HuH-7 (cell line): ENCODE data around the gene POLR3B.
"Not testable (repeated sequence)": the region's sequence is repeated elsewhere in the genome, so short reads cannot be mapped to it uniquely, and the experiment has no call there.

Experiments
- DNase-seq: peaks from one replicate; pipeline ENCODE4 v3.0.0; 2011; ENCODE audit warnings: low spot score

The POLR3B gene

DNA sequence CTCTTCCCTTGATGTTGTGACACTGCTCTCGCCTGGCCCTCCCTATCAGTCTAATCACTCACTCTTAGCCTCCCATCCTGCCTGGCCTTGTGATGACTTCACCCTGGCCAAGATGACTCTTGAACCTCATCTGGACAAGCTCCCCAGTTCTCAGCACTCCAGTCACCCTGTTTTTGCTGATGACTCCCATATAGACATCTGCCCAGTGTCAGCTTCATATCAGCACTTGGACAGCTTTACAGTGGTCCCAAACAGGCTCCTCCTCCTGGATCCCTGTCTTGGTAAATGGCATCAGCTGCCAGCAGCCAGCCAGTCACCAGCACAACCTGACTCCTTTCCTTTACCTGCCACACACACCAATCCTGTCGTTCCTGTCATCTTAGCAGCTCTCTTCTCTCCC is 104.2 kb downstream of the POLR3B start:
- no peak for DNase-seq

DNA sequence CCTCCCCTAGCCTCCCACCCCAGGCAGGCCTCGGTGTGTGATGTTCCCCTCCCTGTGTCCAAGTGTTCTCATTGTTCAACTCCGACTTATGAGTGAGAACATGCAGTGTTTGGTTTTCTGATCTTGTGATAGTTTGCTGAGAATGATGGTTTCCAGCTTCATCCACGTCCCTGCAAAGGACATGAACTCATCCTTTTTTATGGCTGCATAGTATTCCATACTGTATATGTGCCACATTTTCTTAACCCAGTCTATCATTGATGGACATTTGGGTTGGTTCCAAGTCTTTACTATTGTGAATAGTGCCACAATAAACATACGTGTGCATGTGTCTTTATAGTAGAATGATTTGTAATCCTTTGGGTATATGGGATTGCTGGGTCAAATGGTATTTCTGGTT is 108.1 kb downstream of the POLR3B start:
- DNase-seq = not testable (repeated sequence)

- not testable (repeated sequence) for DNase-seq
These were observed 118.1 kb downstream of the POLR3B start for GRCh38 chr12:106475662-106476061.

DNA sequence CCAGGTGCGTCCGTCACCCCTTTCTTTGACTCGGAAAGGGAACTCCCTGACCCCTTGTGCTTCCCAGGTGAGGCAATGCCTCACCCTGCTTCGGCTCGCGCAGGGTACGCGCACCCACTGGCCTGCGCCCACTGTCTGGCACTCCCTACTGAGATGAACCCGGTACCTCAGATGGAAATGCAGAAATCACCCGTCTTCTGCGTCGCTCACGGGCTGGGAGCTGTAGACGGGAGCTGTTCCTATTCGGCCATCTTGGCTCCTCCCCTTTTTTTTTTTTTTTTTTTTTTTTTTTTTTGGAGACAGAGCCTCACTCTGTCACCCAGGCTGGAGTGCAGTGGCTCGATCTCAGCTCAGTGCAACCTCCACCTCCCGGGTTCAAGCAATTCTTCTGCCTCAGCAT is 120.1 kb downstream of the POLR3B start:
- not testable (repeated sequence) for DNase-seq

- DNase-seq = no peak
These were observed 122.7 kb downstream of the POLR3B start for GRCh38 chr12:106480251-106480650.

- DNase-seq = no peak
These were observed 123.7 kb downstream of the POLR3B start for GRCh38 chr12:106481246-106481645.

DNA sequence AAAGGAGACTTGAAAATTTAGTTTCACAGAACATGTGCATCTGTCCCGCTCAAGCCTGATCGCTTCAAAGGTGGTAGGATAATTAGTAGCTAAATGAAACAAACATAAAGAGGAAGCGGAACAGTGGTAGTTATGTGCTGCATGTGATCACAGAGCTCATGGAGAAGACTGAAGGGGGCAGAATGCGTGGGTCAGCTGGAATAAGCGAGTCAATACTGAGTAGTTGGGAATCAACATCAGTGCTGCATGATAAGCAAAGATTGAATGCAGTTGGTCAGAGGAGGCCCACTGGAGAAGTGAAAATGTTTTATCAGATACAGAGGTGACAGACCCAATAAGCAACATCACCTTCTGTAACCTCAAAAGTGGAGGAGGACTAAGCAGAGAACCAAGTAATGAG is 130.1 kb downstream of the POLR3B start:
- no peak for DNase-seq

GRCh38 chr12:106488884-106489283 is 131.3 kb downstream of the POLR3B start:
- no peak for DNase-seq

GRCh38 chr12:106490264-106490663 is 132.7 kb downstream of the POLR3B start:
- DNase-seq = no peak

GRCh38 chr12:106492857-106493256 is 135.3 kb downstream of the POLR3B start:
- DNase-seq = no peak

DNA sequence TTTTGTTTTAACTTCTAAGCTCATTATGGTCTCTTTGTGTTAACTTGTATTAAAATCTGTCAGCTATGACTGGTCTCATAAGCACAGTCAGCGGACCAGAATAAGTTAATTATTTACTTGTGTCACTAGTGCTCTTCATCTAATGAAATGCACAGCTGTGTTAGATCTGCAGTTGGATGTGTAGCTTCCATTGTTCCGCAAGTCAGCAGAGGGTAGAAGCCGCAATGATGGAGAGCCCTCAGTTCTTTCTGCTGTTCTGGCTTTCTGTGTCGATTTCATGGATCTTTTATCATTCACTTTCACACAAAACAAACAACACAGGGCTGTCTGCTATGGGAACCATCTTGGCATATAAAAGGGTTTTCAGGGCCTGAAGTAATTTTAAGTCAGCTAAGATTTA is 136.0 kb downstream of the POLR3B start:
- peak; percentile 60 for DNase-seq

GRCh38 chr12:106495354-106495965 is 137.9 kb downstream of the POLR3B start:
- DNase-seq = no peak

DNA sequence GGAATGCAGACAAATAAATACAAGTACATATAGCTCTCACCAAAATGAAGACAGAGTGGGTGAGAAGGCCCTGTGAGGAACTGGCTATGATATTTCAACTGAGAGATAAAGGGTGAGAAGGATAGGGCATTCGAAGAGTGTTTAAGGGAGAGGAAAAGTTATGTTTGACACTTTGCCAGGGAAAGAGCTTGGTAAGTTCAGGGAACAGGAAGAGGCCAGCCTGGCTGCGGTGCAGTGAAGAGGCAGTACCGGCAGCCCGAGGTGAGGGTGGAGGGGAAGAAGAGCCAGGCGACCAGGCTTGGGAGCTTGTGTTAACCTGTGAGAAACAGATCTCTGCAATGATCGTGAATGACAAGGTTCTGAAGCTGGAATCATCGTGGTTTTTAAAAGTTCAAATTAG is 140.5 kb downstream of the POLR3B start:
- DNase-seq = no peak

DNA sequence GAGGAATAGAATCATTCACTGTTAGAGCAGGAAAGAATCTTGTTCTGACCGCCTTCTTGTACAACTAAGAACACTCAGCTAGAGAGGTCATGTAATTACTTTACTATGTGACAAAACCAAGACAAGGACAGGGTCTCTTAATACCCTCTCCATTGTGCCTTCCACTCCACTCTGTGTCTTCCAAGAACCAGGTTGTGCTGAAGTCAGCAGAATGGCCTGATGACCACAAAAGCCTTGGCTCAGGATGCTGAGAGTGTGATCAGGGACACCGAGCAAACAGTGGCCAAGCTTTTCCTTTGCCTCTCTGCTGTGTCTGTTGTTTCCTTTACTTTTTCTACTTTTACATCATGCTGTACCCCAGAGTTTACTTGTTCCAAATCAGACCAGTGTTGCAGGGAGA is 142.1 kb downstream of the POLR3B start:
- DNase-seq = no peak

- no peak for DNase-seq
These were observed 149.1 kb downstream of the POLR3B start for GRCh38 chr12:106506691-106507090.

GRCh38 chr12:106508966-106509365 is 151.4 kb downstream of the POLR3B start:
- no peak for DNase-seq

DNA sequence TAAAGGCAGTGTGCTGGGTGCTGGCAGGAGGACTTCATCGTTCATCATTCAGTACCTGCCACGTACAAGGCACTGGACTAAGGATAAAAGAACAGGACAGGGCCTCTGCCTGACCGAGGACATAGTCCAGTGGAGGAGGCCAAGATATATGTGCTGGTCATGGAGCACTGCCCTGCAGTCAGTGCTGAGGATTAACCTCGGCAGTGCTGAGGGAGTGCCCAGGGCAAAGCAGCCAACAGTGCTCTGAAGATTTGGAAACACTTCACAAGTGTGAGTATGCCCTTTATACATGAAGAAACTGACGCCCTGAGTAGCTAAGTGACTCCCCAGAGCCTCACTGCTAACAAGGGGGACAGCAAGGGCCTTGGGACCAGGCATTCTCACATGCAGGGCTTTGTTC is 153.8 kb downstream of the POLR3B start:
- DNase-seq = no peak

DNA sequence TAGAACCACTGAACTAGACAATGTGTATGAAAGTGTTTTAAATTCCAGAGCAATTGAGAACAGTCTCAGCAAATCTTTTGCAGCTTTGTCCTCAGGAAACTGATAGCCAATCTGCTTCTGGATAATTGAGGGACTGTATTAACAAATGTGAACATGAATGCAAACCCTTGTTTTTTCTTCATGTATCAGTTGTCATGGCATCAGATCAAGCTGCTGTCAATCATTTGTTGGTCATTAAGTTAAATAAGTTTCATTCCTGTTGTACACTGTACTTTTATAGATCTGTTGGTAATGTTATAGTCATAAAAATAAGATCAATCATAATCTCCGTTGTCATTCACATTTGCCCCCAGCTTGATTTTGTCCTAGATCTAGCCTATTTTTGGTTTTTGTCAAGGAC is 159.8 kb downstream of the POLR3B start:
- no peak for DNase-seq

DNA sequence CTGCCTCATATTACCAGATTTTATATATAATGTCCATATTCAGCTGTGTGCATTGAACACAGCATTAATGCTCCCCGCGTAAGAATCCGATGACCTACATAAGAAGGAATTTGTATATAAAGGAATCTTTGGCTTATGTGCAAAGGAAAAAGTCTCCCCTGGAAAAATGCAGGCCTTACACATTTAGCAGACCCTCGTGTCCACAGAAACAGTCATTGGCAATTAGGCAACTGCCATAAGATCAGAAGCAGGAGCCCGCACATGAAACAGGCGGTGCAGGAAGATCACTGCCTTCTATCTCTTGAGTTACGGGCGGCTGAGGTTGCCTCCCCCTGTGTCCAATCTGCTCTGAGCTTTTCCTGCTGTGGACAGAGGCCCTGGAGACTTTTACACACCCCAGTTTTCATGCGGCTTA is 162.1 kb downstream of the POLR3B start:
- DNase-seq = no peak

- no peak for DNase-seq
These were observed 164.4 kb downstream of the POLR3B start for GRCh38 chr12:106521901-106522300.

- DNase-seq = no peak
These were observed 165.2 kb downstream of the POLR3B start for GRCh38 chr12:106522708-106523107.

- no peak for DNase-seq
These were observed 169.8 kb downstream of the POLR3B start for GRCh38 chr12:106527356-106527755.

DNA sequence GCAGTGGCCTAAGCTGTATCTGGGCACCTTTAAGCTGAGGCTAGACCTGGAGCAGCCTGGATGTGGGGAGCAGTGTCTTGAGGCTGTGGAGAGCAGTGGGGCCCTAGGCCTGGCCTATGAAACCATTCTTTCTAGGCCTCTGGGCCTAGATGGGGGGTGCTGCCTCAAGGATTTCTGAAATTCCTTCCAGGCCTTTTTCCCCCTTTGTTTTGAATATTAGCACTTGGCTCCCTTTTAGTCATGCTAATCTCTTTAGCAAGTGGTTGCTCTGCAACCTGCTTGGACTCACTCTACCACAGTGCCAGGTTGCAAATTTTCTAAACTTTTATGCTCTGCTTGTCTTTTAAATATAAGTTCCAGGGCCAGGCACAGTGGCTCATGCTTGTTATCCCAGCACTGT is 183.7 kb downstream of the POLR3B start:
- DNase-seq = no peak

DNA sequence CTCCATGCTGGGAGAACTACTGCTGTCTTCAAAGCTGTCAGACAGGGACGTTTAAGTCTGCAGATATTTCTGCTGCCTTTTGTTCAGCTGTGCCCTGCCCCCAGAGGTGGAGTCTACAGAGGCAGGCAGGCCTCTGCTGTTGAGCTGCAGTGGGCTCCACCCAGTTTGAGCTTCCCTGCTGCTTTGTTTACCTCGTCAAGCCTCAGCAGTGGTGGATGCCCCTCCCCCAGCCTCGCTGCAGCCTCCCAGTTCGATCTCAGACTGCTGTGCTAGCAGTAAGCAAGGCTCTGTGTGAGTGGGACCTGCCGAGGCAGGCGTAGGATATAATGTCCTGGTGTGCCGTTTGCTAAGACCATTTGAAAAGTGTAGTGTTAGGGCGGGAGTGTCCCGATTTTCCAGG is 193.9 kb downstream of the POLR3B start:
- DNase-seq = no peak

GRCh38 chr12:106552228-106552627 is 194.7 kb downstream of the POLR3B start:
- no peak for DNase-seq
